Germinal center (tissue), 1 donor: ENCODE data around the gene RNLS.

Experiments used
- DNase-seq: peaks from one replicate; pipeline ENCODE4 v3.0.0; 2012; ENCODE audit warnings: mixed read lengths, low spot score

Gene RNLS

DNA sequence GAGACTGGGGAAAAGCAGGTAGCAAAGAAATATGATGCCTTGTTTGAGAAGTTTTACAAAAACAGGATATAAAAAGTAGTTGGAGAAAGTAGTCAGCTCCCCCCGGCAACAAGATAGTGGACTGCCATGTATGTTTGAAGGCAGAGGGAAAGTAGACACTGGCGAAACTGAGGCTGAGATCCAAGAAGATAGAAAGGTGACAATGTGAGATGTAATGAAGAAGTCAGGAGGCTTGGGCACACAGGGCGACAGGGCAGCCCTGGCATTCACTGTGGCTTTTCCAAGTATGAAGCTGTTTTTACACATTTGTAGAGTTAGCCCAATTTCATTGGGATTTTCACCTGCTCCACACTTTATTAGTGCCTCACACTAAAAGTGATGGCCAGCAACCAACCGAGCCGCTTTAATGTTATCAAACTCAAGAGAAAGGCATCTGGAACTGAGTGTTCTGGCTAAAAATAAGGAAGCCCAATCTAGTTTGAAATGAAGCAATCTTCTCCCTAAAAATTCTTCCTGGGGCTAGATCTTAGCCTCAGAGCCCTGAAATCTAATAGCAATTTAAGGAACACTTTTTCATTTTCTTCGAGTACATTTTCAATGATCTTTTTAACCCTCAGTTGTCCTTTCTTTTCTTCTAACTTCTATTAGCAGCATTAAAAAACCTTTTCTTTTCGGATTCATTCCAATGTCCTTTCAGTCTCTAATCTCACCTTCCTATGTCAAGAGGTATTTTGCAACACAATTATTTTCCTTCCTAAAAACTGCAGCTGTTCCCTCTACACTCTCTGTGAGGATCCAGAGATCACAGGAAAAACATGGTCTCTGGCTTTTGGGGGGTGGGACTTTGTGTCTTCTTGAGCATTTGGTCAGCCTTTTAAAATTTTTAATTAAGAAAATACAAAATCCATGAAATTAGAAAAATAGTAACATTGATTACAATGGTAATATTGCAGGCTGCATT is 108.0 kb downstream of the RNLS start:
- no peak for DNase-seq

DNA sequence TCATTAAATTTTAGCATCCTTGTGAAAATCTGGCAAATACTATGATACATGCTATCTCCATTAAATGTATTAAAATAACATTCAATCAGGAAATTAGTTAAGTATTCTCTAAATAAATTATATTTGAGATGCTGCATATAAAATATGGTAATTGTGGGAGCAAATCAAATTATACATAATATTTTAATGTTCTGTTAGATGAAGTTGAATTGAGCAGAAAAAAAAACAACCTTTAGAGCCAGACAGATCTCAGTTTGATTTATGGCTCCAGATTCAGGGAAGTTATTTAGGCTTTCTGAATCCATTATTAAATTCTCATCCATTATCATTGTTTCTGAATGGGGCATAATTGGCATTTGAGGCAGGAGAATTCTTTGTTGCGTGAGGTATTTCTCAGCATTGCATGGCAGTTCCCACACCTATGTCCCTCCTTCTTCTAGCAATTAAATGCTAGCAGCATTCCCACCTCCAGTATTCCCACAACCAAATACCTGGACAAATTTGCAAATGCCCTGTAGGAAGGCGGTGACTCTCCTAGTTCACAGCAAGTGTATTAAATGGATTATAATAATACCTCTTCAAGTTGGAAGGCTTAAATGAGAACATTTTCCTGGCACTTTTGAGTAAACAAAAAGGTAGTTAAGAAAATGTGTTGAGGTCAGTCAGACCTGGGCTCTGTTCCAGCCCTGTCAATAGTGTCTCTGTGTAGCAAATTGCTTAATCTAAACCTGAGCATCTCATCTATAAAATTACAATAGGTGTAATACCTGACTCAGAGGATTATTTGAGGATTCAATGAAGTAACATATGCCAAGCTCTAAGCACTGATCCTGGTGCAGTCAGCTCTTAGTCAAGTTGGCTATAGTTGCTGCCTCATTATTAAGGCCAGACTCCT is 108.9 kb downstream of the RNLS start:
- no peak for DNase-seq

DNA sequence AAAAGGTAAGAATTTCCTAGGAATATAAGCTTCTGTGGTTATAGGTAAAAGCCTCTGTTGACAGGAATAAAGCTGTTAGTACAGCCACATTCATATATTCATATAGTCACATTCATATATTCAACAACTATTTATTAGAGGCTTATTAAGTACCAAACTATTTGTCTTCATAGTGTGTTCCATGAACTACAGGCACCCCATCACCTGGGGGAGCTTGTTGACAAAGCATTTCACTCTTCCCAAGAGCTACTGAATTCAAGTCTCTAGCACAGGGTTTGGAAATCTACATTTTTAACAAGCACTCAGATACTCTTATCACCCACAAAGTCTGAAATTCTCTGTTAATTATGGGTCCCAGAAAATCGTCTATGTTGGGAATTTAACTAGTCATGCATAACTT is 110.6 kb downstream of the RNLS start:
- DNase-seq = no peak

DNA sequence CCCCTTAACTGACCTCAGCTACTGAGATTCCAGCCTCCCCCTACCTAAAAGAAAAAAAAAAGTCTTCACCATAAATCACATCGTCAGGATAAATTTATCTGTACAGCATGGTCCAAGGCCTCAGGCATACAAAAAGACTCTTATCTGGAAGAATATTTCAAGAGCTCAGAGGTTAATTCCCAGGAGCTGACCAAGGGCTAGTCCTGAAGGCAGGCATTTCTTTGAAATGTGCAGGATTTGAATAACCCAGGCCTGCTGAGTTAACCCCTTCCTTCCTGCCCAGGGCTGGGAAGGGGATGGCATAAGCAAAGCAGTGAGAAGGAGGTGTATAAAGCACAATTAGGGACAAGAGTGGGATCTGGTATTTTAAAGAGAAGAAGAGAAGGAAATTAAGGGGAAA is 111.2 kb downstream of the RNLS start:
- DNase-seq = no peak

DNA sequence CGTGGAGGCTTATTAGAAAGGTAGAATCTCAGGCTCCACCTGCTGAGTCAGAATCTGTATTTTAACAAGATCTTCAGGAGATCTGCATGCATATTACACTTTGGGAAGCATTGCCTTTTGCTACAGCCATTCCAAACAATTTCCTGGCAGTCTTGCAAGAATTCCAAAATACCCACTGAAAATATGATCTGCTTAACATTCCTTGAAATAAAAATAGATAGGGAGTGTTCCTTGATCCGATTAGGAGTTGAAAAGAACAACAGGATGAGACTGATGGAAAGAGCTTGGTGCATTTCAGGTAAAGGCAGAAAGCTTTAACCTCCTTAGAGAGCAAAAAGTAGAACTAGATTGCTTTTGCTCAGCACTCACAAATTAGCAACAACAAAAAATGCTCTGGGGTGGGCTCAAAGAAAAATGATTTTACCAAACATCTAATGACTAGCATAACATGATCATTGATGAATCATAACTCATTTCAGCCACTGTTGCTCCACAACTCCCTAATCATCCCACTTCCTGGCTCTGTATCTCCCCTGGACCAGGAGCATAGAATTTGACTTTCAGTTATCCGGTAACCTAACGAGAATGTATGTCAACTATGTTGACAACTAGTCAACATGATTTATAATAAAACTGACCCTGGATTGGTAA is 115.2 kb downstream of the RNLS start:
- DNase-seq = no peak

DNA sequence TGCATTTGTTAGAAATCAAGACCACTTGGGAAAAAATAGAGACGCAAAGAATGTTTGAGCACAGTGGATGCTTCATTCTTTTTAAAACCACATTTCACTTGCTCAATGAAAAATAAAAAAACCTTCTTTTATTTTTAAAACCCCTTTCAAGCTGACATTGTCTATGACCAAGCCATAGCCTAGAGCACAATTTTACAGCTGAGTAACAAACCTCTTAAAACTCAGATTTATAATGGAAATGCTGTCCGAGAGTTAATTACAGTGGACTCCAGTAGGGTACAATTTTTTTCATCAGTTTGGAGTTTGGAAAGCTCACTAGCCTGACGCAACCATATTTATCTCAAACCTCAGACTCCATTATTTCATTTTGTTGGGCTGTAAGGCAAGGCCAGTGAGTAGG is 116.3 kb downstream of the RNLS start:
- no peak for DNase-seq

DNA sequence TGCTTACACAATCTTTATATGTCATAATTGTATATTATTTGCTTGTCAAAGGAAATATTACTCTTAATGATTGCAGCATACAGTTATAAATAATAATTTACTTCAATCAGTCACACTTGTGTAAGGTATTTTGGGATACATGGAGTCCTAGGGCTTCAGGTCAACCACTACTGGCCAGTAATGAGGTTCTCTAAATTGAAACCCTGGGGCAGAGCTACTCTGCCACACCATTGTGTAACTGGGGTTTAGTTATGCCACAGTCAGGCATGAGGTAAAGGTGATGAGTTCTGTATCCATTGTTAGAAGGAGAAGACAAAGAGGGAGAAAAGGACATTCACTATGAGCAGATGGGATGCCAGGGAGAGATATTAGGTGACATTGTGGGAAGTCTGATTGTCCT is 117.4 kb downstream of the RNLS start:
- DNase-seq = no peak

DNA sequence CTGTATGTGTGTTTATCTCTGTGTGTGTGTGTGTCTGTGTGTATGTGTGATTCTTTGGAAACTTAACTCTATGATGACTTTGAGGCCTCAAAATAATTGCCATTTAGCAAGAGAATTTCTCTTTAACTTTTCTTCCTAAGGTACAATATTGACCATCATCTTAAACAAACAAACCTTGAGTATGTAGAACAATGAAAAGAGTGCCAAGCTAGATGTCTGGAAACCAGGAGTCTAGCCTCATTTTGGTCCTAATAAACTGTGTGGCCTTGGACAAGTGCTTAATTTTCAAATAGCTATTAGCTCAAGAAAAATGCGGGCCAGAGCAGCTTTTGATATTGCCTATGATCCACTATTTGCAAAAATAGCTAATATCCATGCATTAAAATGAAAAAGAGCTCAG is 119.3 kb downstream of the RNLS start:
- DNase-seq = no peak

DNA sequence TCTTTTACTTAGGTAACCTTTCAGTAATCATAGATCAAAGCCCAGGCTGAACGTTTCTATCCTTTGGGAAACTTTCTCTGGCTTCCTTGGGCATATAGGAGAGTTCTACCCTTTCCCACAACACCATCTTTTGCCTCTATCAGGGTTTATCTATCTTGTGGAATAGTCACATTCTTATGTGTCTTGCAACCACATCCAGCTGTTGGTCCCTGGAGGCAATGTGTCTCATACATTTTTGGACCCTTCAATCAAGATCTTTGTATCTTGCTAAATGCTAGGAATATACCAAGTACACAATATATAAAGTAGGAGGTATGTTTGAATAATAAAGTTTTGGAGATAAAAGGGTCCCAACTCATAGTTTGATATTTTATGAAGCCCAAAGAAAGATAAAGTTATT is 121.7 kb downstream of the RNLS start:
- no peak for DNase-seq

DNA sequence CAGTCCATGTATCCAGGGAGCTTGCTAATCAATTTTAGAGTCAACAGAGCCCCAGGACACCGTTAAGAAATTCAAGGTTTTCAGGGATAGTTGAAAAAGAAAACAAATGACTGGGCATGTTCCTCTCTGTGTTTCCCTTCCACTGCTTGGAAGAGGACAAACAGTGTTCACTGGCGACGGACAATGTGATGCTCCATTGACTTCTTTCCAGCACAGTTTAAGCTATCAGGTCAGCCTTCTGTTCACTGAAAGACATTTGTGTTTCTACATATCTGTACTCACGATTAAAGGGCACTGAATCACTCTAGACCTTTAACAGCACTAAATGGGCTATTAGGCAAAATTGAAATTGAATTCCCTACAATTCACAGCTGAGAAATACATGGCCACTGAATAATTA is 123.6 kb downstream of the RNLS start:
- DNase-seq = no peak

DNA sequence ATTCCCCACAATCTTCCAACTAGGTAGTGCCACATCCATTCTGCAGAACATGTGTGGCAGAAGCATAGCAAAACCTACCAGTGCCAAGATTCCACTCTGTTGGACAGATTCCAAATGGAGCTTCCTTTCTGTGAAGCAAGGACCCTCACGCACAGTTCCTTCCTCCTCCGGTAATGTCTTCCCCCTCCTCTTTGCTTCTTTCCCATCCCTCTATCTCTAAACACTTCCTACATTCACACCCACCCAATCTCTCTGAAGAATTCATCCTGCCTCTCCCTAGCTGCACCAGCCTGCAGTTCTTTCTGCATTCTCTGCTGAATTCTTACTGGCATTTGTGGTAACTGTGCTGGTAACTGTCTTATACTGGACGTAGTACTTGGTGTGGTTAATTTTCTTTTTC is 124.9 kb downstream of the RNLS start:
- no peak for DNase-seq

DNA sequence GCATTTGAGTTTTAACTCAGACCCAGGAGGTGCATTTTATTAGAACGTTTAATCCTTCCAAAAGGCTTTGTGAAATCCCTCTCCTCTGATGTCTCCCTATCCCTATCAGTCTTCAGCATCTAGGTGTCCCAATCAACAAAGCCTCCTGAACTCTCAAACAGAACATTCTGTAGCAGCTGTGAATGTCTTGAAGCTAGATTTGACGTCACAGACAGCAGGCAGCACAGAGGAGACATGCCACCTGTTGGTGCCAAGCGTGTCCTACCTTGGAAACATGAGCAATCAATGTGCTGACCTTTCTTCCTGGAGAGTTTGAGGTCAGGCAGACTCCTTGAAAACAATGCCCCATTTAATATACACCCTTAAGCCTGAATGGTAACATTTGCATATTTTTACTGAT is 125.5 kb downstream of the RNLS start:
- DNase-seq = no peak

DNA sequence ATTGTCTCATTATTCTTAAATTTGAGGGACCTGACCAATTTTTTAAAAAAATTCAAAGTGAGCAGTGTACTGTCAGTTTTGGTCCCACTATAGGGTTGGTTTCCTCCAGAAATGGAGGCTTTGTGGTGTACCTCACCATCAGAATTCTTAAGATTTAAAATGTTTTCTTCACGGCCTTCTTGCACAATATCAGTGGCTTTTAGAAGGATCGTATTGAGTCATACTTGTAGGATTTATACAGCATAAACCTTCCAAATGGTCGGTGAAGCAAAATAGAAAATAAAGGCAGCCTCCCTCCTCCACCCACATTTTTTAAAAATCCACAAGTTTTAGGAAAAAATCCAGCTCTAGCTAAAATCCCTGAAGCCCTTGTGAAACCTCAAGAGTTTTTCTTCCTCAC is 126.4 kb downstream of the RNLS start:
- DNase-seq = no peak

DNA sequence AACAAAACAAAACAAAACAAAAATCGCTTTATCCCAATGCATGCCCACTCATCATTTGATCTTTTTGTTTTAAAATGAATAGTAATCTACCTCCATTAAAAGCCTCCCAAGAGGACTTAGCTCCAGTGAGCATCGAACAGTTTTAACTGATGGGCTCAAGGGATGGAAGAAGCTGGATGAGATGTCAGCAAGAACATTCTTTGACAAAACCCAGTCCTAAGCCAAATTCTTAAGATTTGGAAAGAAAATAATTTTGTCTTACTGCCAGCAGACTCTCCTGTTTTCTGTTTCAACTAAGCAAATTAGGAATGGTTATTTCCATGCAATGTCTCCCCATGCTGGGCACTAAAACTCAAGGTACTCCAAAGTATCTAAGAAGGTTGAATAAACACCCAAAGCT is 127.3 kb downstream of the RNLS start:
- DNase-seq = no peak

DNA sequence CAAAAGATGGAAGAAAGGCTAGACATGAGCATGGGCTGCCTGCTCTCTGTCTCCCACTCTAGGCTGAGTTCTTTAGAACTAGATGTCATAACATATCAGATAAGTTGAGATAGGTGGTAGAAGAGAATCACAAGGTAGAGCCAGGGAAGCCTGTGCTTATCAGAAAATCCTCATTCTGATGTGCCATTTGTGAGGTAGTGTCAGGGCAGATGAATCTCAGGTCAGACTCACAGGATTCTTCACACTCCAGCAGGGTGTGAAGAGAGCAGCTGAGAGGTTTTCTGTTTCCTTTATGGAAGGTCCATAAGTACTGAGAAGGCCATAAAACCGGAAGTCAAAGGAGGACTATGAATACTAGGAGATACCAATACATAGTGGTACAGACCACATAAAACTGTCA is 132.9 kb downstream of the RNLS start:
- DNase-seq = no peak

DNA sequence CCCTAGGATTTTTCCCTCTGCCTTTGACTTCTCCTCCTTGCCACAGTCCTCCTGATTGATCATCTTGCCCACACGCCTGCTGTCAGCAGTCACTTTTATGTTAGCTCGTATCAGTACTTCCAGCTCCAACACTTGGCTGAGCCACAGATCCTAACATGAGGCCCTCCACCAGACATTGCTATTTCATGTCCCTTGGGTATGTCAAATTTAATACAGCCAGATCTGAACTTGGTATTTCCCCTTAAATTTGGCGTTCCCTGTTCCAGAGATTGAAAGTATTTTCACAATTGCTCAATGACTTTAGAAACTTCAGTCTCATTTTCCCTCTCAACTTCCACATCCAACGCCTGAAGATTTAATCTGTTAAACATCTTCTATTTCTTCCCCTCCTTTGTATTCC is 140.4 kb downstream of the RNLS start:
- DNase-seq = no peak

DNA sequence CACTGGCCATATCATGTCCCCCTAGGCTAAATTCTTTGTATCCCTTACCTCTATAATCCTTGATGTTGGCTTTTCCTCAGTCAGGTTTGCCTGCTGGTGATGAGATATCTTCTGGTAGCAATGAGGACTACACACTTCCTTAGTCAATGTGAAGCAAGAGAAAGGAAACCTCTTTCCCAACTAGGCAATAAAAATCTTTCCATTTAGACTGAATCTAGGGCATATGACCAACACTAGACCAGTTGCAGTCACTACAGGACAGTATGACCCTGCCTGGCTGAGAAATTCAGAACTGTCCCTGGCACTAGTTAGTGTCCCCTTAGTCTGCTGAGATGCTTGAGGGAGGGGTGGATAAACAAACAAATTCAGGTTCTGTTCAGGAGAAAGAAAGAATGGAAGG is 142.6 kb downstream of the RNLS start:
- DNase-seq = no peak

DNA sequence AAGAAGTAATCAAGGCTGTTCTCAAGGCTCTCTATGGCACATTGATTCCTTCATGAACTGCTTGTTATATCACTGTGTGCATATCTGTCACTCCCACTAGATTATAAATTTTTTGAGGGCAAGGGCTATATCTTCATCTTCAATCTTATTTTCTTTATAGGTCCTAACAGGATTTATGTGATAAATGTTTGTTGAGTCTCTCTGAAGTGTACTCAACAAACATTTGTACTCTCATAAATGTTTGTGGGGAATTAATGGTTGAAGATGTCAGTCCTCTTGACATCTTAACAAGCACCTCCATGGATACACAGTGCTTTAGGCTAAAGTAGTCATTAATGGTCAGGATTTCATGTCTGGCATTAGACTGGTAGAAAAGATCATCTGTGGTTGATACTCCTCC is 143.2 kb downstream of the RNLS start:
- no peak for DNase-seq

DNA sequence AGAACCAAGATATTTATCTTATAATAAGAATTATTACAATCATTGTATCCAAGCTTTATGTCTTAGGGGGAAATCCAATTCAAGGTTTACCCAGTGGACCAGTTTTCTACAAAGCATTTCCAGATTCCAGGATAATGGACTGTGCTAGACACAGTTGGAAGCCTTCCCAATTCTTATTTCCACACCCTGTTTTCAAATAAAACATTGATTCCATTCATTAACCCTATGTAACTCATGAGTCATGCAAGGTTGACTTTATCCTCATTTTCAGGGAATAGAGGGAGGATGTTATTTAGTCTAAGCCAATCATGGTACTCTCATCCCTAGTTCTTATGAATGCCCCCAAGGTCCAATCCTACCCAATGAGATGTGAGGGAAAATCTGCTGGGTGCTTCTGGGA is 145.7 kb downstream of the RNLS start:
- no peak for DNase-seq

DNA sequence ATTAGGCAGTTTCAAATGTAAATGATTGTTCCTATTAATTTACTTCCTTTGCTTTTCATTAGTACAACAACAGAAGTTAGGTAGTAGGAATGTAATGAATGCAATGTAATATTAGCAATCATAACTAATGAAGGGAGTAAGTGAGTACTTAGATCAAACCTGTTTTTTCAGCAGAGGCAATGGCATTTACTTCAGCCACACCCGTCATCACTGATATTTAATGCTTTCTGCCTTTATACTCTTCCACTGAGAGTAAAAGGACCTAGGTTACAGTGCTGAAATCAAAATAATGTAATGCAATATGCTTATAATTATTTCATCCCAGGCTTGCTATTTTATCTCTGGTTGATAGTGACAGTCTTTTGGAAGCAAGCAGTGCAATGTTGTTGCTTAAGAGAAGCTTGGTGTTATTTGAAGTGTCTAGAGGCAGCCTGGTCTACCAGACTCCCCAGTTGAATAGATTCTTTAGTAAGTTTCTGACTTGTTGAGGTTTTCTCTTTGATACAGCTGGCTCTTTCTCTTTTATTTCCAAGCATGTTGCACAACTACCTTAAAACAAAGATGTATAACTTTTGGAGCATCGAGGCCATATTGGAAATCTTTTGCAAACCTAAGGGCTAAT is 149.4 kb downstream of the RNLS start:
- no peak for DNase-seq

DNA sequence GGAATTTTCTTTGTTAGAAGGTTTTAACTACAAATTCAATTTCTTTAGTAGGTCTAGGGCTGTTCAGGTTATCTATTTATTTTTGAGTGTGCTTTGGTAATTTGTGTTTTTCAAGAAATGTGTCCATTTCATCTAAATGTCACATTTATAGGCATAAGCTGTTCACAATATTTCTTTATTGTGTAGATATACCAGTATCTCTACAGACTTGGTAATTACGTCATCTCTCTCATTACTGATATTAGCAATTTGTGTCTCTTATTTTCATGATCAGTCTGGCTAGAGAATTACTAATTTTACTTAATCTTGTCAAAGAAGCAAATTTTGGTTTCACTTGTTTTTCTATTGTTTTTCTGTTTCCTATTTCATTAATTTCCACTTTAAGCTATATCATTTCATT is 152.0 kb downstream of the RNLS start:
- DNase-seq = no peak

DNA sequence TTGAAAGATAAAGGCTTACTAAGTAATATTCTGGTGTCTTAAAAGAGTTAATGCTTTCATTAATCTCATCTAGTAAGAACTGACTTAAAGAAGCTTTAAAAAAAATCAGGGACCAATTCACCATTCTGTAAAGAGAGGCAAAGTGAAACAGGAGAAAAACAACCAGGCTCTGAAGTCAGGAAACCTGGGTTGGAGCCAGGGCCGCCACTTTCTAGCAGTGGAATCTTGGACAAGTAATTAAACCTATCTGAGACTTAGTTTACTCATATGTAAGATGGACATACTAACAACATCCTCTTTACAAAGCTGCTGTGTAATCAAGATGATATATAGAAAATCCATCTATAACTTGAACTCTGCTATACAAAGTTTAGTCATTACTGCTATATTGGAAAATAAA is 154.1 kb downstream of the RNLS start:
- no peak for DNase-seq
